DMS153 treated with DMSO at 0.1 percent for 48 hours (cell line): ENCODE data around the gene SULT4A1.
"Not testable (repeated sequence)": the region's sequence is repeated elsewhere in the genome, so short reads cannot be mapped to it uniquely, and the experiment has no call there.

Experiments used
- DNase-seq: peaks from one replicate; lab custom pipeline; 2025; ENCODE audit not compliant: unreplicated experiment; lab: John Stamatoyannopoulos, UW

The SULT4A1 gene, protein sequence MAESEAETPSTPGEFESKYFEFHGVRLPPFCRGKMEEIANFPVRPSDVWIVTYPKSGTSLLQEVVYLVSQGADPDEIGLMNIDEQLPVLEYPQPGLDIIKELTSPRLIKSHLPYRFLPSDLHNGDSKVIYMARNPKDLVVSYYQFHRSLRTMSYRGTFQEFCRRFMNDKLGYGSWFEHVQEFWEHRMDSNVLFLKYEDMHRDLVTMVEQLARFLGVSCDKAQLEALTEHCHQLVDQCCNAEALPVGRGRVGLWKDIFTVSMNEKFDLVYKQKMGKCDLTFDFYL

DNA sequence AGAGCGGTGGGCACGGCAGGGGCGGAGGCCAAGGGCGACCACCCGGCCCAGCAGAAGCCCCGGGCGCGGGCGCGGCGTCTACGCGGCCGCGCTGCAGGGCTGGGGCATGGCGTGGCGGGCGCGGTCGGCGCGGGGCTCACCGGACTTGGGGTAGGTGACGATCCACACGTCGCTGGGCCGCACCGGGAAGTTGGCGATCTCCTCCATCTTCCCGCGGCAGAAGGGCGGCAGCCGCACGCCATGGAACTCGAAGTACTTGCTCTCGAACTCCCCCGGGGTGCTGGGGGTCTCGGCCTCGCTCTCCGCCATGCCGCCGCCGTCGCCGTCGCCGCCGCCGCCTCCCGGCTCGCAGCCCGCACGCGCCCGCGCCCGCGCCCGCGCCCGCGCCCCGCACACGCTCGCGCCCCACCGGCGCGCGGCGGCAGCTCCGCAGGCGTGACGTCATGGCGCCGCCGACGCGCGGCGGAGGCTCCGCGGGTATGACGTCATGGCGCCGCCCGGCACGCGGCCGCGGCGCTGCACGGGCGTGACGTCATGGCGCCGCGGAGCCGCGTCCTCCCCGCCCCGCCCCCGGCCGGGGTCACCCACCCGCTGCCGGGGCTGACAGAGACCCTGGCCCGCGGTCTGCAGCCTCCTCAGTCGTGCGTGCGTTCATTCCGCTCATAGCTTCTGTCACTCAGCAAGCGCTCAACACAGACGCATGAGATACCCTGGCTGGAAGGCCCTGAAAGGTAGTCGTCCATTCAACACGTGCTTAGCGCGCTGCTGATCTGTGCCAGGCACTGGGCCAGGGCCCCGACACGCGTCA lies at the start of gene SULT4A1:
TSS of gene SULT4A1 (minus strand) at position 440 of the 808 bp plus-strand sequence. CDS start at position 309, 131 bp downstream.
- peak; percentile 37 for DNase-seq

DNA sequence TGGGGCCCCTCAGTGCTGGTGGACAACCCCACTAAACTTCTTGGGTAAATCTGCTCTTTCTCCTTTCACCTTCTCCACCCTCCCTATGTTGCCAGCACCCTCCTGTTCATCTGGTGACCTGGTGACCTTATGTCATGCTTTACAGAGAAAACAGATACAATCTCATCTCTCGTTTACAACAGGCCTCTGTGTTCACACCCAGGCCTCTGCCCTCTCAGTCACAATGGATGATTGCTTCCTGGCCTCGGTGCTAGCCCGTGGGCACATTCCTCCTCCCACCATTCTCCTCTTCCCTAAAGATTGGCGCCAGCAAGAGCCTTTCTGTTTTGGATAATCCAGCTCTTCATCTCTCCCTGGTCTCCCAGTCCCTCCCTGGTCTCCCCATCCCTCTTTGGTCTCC lies 49.0 kb upstream of the SULT4A1 start:
- no peak for DNase-seq

DNA sequence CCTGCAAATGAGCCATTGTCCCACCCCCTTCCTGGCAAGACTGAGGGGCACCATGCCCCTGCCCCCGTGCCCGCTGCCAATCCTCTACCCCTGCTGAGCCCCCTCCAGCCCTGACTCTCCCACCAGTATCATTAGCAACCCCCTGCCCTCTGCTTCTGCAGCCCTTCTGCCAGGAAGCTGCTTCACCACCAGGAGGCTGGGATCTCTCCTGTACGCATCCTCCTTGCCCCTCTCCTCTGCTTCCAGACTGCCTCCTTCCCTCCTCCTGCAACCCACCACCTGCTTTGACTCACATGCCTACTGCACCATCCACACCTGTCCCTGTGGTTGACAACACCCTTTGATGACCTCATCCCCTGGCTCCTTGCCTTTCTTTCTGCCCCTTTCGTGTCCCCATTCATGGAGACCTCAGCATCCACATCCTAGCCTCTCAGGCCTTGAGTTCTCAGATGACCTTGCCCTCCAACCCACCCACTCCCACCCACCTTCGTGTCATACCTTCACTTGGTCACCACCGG lies 47.9 kb upstream of the SULT4A1 start:
- no peak for DNase-seq

DNA sequence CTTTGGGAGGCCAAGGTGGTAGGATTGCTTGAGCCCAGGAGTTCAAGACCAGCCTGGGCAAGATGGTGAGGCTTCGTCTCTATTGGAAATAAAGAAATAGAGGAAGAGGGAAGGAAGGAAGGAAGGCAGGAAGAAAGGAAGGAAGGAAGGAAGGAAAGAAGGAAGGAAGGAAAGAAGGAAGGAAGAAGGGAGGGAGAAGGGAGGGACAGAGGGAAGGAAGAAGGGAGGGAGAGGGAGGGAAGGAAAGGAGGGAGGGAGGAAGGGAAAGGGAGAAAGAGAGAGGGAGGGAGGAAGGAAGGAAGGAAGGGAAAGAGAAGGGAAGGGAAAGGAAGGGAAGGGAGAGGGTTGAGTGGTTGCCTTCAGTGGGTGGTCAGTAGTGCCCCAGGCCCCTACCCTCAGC lies 47.4 kb upstream of the SULT4A1 start:
- DNase-seq, result no peak

DNA sequence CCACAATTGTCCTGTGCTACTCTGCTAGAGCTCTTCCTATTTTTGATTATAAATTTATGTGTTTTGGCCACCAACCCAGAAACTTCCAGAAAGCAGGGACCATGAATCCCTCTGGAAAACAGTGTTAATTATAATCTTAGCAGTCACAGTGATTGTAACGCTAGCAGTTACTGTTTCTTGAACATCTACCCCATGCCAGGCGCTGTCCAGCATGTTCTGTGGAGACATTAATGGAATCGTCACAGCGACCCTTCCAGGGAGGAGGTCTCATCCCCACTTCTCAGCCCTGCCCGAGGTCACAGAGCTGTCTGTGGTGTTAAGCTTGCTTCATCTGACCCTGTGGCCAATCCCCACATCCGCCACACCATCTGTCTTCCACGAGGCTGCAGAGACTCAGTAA lies 43.4 kb upstream of the SULT4A1 start:
- DNase-seq, result no peak

DNA sequence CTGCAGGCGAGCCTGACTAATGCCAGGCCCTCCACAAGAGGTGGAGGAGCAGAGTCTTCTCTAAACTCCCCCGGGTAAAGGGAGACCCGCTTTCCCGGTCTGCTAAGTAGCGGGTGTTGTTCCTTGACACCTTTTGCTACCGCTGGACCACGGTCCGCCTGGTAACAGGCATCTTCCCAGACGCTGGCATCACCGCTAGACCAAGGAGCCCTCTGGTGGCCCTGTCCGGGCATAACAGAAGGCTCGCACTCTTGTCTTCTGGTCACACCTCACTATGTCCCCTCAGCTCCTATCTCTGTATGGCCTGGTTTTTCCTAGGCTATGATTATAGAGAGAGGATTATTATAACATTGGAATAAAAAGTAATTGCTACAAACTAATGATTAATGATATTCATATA lies 42.1 kb upstream of the SULT4A1 start:
- DNase-seq, result not testable (repeated sequence)

DNA sequence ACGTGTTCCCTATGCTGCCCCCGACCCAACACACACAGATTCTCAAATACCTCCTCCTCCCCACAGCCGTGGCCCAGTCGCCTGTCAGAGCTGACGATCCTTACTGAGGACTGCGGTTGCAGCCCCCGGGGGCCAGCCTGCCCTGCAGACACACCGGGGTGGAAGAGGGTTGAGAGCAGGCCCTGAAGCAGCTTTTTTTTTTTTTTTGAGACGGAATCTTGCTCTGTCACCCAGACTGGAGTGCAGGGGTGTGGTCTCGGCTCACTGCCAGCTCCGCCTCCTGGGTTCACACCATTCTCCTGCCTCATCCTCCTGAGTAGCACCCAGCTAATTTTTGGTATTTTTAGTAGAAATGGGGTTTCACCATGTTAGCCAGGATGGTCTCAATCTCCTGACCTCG lies 40.7 kb upstream of the SULT4A1 start:
- not testable (repeated sequence) for DNase-seq

DNA sequence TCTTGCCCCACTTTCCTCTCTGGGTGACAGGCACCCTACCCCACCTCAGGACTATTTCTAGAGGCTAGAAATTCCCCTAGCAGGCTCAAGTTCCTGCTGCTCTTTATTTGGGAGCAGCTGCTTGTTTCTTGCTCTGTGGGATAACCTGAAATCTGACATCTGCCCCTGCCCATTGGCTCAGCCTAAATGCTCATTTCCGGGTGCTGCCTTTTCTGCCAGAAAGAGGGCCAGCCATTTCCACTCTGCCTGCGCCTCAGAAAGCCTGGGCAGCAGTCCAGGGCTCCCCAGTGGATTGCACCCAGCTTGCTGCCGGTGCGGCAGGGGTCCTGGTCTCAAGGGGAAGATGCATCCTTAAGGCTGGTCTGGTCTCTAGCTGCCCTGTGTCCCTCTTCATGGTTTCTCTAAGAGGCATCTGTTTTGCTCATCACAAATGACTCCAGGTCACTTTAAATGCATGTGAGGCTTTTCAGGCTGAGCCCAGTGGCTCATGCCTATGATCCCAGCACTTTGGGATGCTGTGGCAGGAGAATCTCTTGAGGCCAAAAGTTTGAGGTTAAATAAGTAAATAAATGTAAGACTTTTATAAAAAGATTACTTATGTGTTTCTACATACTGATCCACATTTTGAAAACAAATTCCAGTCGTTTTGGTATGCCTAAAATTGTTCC lies 39.8 kb upstream of the SULT4A1 start:
- DNase-seq, result no peak

DNA sequence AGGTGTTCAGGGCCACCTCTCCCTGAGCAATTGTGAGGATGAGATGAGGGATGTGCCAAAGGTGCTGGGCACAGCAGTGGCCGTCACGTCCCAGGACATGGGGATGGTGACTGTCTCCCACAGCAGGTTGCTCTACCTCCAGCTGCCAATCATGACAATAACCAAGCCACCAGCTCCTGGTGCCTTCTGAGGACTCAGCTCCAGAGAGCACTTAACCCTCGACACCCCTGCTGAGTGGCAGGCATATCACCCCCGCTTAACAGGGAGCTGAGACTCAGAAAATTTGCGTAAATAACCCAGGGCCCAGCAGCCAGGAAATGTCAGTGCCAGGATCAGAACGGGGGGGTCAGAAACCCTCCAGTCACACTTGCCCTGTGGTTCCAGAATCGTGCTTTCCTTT lies 37.9 kb upstream of the SULT4A1 start:
- DNase-seq, result no peak

DNA sequence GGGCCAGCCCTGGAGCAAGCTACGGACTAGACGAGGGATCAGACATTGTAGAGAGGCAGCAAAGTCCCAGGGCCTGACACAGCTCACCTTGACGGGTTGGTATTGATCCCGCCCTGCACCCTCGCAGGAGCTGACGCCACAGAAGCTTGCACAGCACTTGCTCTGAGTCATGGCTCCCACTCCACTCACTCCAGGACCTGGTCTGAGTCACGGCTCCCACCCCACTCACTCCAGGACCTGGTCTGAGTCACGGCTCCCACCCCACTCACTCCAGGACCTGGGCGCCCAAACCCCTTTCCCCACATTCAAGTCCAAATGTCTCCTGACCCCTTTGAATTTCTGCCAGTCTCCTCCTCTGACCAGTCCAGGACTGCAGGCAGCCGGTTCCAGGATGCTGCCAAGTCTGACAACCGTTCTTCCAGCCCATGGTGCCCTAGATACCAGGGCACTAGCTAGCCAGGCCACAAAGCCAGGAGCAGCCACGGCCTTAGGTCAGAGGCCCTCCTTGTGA lies 35.5 kb upstream of the SULT4A1 start:
- DNase-seq, result no peak

DNA sequence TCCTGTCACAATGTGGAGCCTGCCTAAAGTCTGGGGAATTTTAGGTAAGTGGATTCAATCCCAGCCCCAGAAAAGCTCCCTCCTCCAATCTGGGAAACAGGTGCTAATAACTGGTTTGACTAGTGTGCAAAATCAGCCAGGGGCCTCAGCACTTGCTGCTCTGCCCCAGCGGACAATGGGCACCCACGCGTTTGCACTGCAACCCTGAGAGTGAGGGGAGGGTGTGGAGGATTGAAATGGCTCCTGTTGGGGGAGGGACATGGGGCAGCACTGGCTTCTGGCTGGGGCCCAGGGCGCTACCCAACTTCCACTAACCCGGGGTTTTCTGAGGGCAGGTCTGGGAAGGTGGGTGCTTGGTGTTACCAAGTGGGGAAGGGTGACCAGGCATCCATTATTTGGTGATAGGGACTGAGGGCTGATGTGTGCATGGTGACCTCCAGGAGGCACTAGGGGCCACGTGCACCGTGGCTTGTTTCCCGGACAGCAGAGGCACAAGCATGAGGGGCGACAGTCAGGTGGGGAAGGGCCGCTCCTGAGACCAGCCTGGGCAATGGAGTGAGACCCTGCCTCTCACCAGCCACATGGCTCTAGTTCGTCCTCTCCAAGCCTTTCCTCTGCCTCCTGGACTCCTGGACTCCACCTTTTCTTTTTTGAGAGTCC lies 33.8 kb upstream of the SULT4A1 start:
- no peak for DNase-seq

DNA sequence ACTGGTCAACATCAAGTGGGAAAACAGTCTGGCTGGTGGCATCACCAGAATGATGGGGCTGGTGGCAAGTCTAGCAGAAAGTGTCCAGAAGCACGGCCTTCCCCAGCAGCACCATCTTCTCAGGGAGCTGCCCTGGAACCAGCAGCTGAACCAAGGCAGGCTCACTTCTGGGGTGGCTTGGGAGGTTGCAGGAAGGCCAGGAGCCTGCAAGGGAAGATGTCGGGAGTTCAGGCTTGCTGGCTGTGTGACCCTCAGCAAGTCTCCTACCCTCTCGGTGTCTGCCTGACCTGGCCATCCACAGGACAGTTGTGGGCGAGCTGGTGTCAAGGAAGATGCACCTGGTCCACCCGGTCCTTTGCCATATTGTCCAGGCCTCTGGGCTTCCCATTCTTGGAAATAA lies 31.8 kb upstream of the SULT4A1 start:
- no peak for DNase-seq

DNA sequence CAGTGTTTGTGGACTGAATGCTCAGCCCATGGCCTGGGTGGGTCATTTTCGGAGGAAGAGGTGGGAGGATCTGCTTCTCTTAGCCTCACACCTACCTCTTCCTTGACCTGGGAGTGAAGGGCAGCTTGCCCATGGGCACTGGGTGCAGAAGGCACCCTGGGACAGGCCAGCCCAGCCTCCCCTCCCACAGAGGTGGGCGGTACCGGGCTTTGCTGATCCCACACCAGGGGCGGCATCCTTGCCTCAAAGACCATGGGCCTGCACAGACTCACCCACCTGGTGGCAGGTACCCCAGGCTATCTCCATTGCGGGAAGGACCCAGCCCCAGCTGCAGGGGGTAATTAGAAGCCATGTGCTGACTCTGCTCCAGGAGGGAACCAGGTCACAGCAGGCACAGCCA lies 31.0 kb upstream of the SULT4A1 start:
- DNase-seq, result no peak

DNA sequence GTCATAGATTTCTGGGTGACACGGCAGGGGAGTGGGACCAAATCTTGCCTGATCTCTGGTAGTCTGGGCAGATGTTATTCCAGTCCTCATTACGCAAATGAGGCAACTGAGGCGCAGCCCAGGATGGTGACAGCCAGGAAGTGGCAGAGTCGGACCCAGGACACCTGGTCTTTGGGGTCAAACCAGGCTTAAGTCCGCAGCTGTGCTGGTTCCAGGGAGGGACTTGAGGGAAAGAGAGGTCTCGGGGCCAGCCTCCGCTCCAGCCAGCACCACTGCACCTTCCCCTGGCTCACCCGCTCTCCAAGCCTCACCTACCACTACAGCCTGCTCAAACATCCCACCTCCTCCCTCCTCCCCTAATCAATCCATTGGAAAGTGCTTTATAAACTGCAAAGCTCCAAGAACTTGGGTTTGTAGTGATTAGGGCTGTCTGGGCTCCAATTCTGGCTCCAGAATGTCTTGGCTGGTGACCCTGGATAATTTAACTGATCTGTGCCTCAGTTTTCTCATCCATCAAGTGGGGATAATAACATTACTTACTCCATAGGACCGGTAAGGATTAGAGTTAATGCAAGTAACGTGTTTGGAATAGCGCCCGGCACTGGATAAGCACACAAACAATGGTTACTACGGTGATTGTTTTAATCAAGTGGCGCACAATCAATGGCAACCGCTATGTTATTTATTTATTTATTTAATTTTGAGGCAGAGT lies 30.0 kb upstream of the SULT4A1 start:
- DNase-seq, result no peak

DNA sequence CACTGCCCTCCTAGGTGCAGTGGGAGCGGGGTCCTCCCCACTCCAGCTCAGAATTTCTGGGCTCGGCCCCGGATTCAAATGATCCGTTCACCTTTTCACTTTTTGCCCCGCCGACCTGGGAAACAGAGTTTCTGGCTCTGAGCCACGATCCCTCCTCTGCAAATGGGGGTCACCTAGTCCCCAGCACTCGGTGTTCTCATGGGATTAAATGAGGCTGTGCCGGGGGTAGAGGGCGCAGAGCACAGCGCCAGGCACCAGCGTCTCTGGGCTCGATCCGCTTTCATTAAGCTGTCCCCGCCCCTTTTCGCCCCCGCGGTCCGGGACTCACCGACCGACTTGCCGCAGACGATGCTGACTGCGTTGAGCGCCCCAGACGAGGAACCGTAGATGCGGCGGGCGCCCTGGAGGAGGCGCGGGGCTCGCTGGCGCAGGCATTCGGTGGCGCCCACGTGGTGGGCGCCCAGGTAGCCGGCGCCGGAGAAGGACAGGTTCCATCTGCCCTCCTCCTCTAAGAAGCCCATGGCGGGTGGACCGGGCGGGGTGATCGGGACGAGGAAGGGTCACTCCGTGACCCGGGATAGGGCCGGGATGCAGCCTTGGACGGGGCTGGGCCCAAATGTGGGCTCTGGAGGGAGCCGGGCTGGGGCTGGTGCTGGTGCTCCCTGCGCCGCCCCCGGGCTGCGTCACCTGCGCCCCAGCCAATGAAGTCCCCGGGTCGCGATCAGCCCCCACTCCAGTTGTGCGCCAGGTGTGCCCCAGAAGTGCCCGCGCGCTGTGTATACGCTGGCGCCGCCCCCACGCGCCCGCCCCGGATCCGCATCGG lies 29.3 kb upstream of the SULT4A1 start, which contains the start of gene PNPLA5:
TSS of gene PNPLA5 (minus strand) at position 654 of the 823 bp plus-strand sequence. CDS start at position 521, 133 bp downstream.
- no peak for DNase-seq

DNA sequence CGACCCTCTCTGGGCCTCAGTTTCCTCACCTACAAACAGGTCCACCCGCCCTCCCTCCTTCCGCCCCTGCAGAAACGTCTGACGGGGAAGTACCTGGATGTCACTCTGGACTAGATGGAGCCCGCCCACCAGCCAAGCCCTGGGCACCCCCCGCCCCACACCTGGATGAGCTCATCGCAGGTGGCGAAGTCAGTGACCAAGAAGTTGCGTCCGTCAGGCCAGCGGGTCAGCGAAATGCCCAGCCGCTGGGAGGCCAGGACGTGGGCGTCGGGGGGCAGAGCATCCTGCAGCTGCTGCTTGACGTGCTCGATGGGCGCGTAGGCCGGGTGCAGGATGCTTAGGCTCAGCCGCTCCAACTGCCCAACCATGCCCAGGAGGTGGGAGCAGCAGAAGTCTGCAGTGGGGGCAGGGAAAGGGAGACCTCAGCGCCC lies 28.6 kb upstream of the SULT4A1 start:
- no peak for DNase-seq

DNA sequence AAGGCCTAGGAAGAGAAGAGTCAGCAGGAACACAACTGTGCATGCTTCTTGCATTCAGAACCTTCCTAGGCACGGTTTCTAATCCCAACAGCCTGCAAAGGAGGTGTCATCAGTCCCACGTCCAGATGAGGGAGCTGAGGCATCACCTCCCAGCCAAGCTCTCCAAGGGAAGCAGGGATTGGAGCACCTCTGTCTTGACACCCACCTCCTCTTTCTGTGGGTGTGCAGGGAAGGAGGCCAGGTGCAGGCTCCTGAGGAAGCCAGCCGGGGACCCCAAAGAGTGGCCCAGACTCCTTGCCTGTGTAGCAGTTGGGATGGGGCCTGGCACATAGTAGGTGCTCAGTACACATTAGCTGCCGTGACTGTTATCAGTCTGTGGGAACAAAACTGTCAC lies 27.5 kb upstream of the SULT4A1 start:
- DNase-seq, result no peak

DNA sequence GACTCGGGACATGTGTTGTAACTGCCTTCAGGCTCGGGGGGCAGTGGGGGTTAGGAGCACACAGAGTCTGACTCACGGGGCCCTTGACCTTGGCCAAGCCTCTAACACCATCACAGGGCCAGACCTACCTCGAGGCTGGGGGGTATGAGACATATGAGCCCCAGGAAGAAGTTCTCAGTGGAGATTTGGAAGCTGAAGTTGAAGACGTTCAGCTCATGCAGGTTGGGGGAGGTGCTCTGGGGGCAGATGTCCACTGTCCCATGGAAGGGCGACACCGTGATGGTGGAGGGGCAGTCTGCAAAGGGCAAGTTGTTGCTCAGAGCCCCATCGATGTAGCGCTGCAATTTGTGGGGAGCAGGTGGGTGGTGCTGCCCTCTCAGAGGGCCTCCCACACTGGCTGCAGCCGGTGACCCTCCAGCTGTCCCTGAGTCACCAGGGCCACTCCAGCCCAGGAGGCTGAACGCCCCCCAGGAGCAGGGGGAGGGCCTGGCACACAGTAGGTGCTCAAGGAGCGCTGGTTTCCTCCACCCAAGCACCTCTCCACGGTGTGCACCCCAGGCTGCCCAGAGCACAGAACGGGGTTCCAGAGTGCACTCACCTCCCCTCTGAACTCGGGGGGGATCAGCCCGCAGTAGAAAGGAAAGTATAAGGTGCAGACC lies 27.0 kb upstream of the SULT4A1 start:
- no peak for DNase-seq

DNA sequence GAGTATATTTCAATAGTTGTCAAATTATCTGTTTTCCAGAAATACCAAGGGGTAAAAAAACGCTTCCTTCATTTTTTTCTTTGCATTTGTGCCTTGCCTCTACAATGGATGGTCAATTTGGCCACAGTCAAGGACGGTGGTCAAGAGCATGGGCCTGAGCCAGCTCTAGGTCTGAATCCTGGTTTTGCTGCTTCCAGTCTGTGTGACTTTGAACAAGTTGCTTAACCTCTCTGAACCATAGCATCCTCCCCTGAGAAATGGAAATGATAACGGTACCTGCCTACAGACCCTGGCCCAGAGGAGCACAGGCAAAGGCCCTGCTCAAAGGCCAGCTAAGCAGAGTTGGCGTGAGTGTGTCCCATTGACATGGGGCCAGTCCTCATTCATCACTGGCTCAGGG lies 26.4 kb upstream of the SULT4A1 start:
- DNase-seq, result no peak
